ENCODE data around the gene IGSF21. TPM values are rescaled to one million over a fixed set of nuclear protein-coding genes. Genes with fewer than 3 reads are reported as not detected.

The IGSF21 gene
- total and polyA plus RNA-seq, 2 donors from 2014 or later, result 1.4 to 6.6 TPM

- Histone ChIP-seq H3K9me3 (ENCODE audit: control insufficient read depth in 2 of 3, insufficient read depth in 1 of 3, low read length in 3 of 3) (peaks cover 0 to 3% (median 0%) of the 10 kb centered on the region in 3 donors), H3K4me3 (ENCODE audit: low read length in 3 of 3) (no peak overlapping the region)
- TF ChIP-seq, protein P1, sequence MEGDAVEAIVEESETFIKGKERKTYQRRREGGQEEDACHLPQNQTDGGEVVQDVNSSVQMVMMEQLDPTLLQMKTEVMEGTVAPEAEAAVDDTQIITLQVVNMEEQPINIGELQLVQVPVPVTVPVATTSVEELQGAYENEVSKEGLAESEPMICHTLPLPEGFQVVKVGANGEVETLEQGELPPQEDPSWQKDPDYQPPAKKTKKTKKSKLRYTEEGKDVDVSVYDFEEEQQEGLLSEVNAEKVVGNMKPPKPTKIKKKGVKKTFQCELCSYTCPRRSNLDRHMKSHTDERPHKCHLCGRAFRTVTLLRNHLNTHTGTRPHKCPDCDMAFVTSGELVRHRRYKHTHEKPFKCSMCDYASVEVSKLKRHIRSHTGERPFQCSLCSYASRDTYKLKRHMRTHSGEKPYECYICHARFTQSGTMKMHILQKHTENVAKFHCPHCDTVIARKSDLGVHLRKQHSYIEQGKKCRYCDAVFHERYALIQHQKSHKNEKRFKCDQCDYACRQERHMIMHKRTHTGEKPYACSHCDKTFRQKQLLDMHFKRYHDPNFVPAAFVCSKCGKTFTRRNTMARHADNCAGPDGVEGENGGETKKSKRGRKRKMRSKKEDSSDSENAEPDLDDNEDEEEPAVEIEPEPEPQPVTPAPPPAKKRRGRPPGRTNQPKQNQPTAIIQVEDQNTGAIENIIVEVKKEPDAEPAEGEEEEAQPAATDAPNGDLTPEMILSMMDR (IDR thresholded peaks at IDR 0.05; ENCODE audit: borderline replicate concordance, extremely low read depth, insufficient read depth), result no peak
These were observed 233.2 kb downstream of the IGSF21 start for GRCh38 chr1:18340787-18341186.

DNA sequence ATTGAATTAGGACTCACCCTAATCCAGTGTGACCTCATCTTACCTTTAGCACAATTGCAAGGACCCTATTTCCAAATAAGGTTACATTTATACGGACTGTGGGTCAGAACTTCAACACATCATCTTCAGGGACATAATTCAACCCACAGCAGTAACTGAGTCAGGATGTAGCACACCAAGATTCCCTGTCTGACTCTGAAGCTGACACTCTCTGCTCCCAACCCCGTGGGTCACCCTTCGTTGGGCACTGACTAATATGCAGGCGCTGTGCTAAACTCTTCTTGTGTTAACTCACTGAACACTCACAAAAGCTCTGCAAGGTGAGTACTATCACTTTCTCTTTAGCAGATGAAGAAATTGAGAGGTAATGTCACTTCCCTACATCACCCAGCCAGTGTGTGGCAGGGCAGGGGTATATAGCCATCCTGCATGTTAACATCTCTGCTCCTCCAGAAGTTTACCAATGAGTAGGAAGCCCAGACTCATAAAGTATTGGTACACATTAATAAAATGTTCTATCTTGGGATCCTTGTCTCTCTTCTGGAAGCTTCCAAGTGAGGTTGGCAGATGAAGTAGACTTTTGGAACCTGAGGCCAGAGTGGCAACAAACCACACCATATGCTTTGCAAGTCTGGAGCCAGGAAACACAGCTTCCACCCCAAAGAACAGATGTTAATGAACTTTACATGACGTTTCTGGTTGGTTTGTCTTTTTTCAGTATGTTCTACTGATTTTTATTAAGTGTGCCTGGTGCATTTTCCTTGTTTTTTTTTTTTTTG, 233.9 kb downstream of the IGSF21 start:
- Histone ChIP-seq H3K36me3 (ENCODE audit: control insufficient read depth in 2 of 3, insufficient read depth in 3 of 3, low read length in 3 of 3) (no peaks in the 10 kb centered on the region), H3K27me3 (ENCODE audit: control insufficient read depth, insufficient read depth, low read length) (no peaks in the 10 kb centered on the region), H3K27ac (ENCODE audit: low read depth in 2 of 2, low read length in 2 of 2) (no peak overlapping the region), H3K4me3 (ENCODE audit: low read length in 3 of 3) (no peak overlapping the region), H3K9ac (ENCODE audit: low read length in 3 of 3) (no peak overlapping the region), H3K4me1 (ENCODE audit: control insufficient read depth in 2 of 3, insufficient read depth in 2 of 3, low read depth in 1 of 3, low read length in 3 of 3) (no peaks in the 10 kb centered on the region), H3K9me3 (ENCODE audit: control insufficient read depth in 2 of 3, insufficient read depth in 1 of 3, low read length in 3 of 3) (peaks cover 0 to 3% (median 0%) of the 10 kb centered on the region in 3 donors)
- TF ChIP-seq, protein P1 (IDR thresholded peaks at IDR 0.05; ENCODE audit: borderline replicate concordance, extremely low read depth, insufficient read depth), result no peak
- intact Hi-C loops (cut with DNase I), result no loop called here
- no peak for FAIRE-seq
- DNase-seq, result peak in 1 of 5 donors; percentile 13

More at GRCh38 chr1:18340787-18341186, 233.2 kb downstream of the IGSF21 start:
- no peaks in the 10 kb centered on the region for H3K27me3 ChIP-seq (ENCODE audit: control insufficient read depth, insufficient read depth, low read length)
- H3K9ac ChIP-seq (ENCODE audit: low read length in 3 of 3), result no peak overlapping the region
- FAIRE-seq, result no peak
- H3K4me1 ChIP-seq (ENCODE audit: control insufficient read depth in 2 of 3, insufficient read depth in 2 of 3, low read depth in 1 of 3, low read length in 3 of 3), result no peaks in the 10 kb centered on the region
- no peak overlapping the region for H3K27ac ChIP-seq (ENCODE audit: low read depth in 2 of 2, low read length in 2 of 2)
- no peaks in the 10 kb centered on the region for H3K36me3 ChIP-seq (ENCODE audit: control insufficient read depth in 2 of 3, insufficient read depth in 3 of 3, low read length in 3 of 3)
- intact Hi-C loops (cut with DNase I), result no loop called here
- no peak for DNase-seq

DNA sequence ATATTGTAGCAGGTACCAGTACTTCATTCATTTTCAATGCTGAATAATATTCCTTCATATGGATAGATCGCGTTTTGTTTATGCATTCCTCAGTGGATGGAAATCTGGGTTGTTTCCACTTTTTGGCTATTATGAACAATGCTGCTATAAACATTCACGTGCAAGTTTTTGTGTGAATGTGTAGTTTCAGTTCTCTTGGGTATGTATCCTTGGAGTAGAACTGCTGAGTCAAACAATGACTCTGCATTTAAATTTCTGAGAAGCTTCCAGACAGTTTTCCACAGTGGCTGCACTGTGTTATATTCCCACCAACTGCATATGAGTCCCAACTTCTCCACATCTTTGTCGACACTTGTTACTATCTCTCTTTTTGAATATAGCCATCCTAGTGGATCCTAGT, 235.1 kb downstream of the IGSF21 start:
- TF ChIP-seq, protein P1 (IDR thresholded peaks at IDR 0.05; ENCODE audit: borderline replicate concordance, extremely low read depth, insufficient read depth), result no peak
- intact Hi-C loops (cut with DNase I), result no loop called here
- FAIRE-seq (no peak), DNase-seq (no peak)
- Histone ChIP-seq H3K4me1 (ENCODE audit: control insufficient read depth in 2 of 3, insufficient read depth in 2 of 3, low read depth in 1 of 3, low read length in 3 of 3) (no peaks in the 10 kb centered on the region), H3K27me3 (ENCODE audit: control insufficient read depth, insufficient read depth, low read length) (no peaks in the 10 kb centered on the region), H3K4me3 (ENCODE audit: low read length in 3 of 3) (no peak overlapping the region), H3K9me3 (ENCODE audit: control insufficient read depth in 2 of 3, insufficient read depth in 1 of 3, low read length in 3 of 3) (peaks cover 0 to 3% (median 0%) of the 10 kb centered on the region in 3 donors), H3K27ac (ENCODE audit: low read depth in 2 of 2, low read length in 2 of 2) (no peak overlapping the region), H3K36me3 (ENCODE audit: control insufficient read depth in 2 of 3, insufficient read depth in 3 of 3, low read length in 3 of 3) (no peaks in the 10 kb centered on the region), H3K9ac (ENCODE audit: low read length in 3 of 3) (no peak overlapping the region)
